Measurements from ENCODE around the gene GSTA2.
"Not testable (repeated sequence)": the region's sequence is repeated elsewhere in the genome, so short reads cannot be mapped to it uniquely, and the experiment has no call there.

GSTA2 gene

GRCh38 chr6:52763322-52763916 lies at the start of gene GSTA2:
TSS of gene GSTA2 (minus strand) at chr6:52763475. CDS start at chr6:52757947, 5,528 bp downstream.
- not testable (repeated sequence) for FAIRE-seq

DNA sequence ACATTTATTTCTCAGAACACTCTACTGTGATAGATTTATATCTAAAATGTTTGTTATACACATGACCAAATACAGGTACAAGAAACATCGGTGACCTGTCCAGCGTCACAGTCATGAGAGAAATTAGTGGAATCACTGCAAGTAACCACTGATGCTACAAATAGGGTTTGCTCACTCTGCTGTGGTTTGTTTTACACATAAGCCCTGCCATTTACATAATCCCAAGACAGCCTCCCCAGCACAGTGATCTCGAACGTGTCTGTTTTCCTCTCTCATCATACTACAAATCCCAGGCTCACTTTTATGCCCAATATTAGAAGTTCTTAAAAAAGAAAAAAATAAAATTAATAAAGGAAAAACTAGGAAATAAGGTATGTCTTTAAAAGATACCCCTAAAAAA lies 46.5 kb upstream of the GSTA2 start:
- FAIRE-seq = not testable (repeated sequence)

GRCh38 chr6:52808660-52809059 lies 45.4 kb upstream of the GSTA2 start:
- no peak for FAIRE-seq

- not testable (repeated sequence) for FAIRE-seq
Observed at GRCh38 chr6:52803668-52804255, 40.5 kb upstream of the GSTA2 start, which contains the start of gene GSTA1. TSS of gene GSTA1 (minus strand) at chr6:52803816. CDS start at chr6:52799267, 4,549 bp downstream.

DNA sequence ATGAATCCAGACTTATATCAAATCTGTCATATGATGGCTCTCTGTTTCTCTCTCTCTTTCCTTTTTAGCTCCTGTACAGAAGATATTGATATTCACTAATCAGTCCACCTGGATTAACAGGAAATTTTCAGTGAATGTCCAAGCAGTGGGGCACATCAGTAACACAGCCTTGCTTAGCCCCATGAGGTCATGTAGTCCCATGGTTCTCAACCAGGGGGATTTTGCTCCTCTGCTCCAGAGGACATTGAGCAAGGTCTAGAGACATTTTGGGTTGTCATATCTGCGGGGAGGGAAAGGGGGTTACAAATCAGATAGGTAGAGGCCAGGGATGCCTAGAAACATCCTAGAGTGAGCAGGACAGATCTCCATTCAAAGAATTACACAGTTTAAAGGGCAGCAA lies 39.5 kb upstream of the GSTA2 start:
- FAIRE-seq = no peak

GRCh38 chr6:52801188-52801841 lies 38.0 kb upstream of the GSTA2 start:
- no peak for FAIRE-seq

DNA sequence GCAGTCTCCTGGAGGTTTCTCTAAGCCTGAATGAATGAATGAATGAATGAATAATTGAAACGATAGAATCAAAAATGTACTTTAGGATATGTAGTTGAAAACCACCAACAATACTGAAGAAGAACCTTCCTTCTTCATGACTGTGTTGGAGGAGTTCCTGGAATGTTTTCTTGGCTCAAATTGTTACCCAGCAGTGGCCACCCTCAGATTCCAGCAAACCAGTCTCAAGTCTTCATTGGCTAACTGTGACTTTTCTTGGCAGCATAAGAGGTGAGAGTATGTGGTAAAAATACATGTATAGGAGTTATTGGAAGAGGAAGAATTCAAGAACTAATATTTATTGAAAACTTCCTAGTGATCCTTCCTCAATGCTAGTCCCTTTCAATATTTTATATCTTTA lies 36.0 kb upstream of the GSTA2 start:
- not testable (repeated sequence) for FAIRE-seq

DNA sequence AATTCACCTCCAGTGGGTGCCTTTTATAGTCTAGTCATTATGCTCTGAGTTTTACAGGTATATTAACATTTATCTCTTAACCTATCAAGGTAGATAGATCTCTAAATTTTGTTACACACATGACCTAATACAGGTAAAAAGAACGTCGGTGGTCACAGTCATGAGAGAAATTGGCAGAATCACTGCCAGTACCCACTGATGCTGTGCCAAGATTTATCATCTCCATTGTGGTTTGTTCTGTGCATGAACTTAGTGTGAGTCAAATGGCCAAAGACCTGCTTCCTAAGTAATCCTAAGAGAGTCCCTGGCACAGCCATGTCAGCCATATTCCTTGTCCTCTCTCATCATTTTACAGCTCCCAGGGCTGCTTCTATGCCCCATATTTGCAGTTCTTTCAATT lies 31.1 kb upstream of the GSTA2 start:
- FAIRE-seq = not testable (repeated sequence)

GRCh38 chr6:52790861-52791260 lies 27.6 kb upstream of the GSTA2 start:
- no peak for FAIRE-seq

DNA sequence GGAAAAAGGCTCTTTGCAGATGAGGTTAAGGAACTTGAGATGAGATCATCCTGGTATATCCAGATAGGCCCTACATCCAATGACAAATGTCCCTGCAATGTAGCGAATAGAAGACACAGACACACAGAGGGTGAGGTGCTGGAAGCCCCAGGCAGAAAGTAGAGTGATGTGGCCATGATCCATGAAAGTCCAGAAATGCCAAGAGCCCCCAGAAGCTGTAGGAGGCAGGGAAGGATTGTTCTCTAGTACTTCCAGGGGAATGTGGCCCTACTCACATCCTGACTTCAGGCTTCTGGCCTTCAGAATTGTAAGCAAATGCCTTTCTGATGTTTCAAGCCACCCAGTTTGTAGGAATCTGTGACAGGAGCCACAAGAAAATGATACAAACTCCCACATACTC lies 26.4 kb upstream of the GSTA2 start:
- FAIRE-seq = not testable (repeated sequence)

DNA sequence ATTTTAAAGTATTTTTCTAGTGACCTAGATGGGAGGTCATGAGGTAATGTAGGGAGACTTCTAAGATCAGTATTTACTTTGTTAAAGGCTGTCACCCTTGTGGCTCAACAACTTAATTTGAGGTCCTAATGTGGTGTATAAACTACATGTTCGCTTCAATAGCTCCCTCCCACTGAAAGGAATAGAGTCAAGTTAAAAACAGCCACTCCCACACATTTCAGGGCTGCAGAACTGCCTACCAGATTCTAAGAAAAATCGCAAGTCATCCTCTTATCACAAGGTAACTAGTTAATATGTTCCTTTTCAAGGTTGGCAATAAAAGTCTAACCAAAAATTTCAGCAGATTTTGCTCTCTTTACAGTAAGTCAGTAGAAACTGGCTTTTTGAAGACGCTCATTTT lies 25.2 kb upstream of the GSTA2 start:
- FAIRE-seq = no peak

GRCh38 chr6:52787917-52788316 lies 24.6 kb upstream of the GSTA2 start:
- FAIRE-seq = no peak

GRCh38 chr6:52786249-52786956 lies 23.1 kb upstream of the GSTA2 start:
- no peak for FAIRE-seq

GRCh38 chr6:52782696-52783274 lies 19.5 kb upstream of the GSTA2 start:
- not testable (repeated sequence) for FAIRE-seq

GRCh38 chr6:52782209-52782608 lies 18.9 kb upstream of the GSTA2 start:
- FAIRE-seq = not testable (repeated sequence)

GRCh38 chr6:52779237-52779636 lies 16.0 kb upstream of the GSTA2 start:
- FAIRE-seq = no peak

DNA sequence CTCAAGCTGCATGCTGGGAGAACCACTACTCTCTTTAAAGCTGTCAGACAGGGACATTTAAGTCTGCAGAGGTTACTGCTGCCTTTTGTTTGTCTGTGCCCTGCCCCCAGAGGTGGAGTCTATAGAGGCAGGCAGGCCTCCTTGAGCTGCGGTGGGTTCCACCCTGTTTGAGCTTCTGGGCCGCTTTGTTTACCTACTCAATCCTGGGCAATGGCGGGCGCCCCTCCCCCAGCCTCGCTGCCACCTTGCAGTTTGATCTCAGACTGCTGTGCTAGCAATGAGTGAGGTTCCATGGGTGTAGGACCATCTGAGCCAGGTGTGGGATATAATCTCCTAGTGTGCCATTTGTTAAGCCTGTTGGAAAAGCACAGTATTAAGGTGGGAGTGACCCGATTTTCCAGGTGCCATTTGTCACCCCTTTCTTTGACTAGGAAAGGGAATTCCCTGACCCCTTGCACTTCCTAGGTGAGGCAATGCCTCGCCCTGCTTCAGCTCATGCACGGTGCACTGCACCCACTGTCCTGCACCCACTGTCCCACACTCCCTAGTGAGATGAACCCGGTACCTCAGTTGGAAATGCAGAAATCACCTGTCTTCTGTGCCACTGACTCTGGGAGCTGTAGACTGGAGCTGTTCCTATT lies 13.6 kb upstream of the GSTA2 start:
- FAIRE-seq = not testable (repeated sequence)

DNA sequence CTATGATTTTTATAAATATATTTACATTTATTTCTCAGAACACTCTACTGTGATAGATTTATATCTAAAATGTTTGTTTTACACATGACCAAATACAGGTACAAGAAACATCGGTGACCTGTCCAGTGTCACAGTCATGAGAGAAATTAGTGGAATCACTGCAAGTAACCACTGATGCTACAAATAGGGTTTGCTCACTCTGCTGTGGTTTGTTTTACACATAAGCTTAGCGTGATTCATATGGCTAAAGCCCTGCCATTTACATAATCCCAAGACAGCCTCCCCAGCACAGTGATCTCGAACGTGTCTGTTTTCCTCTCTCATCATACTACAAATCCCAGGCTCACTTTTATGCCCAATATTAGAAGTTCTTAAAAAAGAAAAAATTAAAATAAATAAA lies 6.1 kb upstream of the GSTA2 start:
- not testable (repeated sequence) for FAIRE-seq

GRCh38 chr6:52767658-52768057 lies 4.4 kb upstream of the GSTA2 start:
- FAIRE-seq = not testable (repeated sequence)

- FAIRE-seq = not testable (repeated sequence)
Observed at GRCh38 chr6:52761673-52762491, 1.4 kb downstream of the GSTA2 start.

GRCh38 chr6:52760105-52760765 lies 3.0 kb downstream of the GSTA2 start:
- FAIRE-seq = no peak
